ENCODE measurements around the gene FAM219A.

DNA sequence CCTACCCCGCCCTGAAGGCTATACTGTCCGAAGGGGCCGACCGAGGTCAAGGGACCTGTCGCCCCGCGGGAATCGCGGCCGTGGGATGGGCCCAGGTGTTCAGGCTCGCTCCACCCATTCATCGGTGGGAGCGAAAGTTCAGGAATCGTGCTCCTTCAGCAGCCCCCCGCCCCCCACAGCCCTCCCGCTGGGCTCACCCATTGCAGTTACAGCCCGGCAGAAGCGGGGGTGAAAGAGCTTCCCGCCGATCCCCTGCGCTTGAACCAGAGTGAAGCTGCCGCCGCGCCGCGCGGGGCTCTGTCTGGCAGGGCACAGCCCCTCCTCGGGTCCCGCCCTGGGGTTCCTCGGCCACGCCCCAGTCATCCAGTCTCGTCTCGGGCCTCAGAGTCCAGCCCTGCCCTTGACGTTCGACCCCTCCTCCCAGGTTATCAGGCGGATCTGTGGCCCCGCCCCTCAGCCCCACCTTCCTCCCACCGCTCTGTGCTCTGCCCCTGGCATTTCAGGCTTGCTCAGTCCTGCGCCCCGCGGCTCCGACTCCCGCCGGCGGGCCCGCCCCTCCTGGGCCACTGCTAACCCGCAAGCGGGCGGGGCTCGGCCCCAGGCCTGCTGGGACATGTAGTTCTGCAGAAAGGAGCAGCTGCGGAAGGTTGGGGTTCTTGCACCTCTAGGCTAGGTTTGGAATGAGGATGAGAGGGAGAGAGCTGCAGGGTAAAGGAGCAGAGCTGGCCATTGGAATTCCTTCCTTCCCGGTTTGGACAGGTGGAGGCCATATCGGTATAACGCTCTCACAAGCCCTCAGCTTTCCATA is 81.6 kb downstream of the FAM219A start, which contains the start of gene MYORG:
- TF ChIP-seq MAX (IDR thresholded peaks at IDR 0.05; ENCODE audit: low read depth, low read length) (peak; percentile 40; the same call in 1 of the 2 replicates), POLR2A (IDR thresholded peaks at IDR 0.05; ENCODE audit: extremely low read depth, insufficient read length) (peak; percentile 16)
